ENCODE data around the gene PRCD.

Gene PRCD

DNA sequence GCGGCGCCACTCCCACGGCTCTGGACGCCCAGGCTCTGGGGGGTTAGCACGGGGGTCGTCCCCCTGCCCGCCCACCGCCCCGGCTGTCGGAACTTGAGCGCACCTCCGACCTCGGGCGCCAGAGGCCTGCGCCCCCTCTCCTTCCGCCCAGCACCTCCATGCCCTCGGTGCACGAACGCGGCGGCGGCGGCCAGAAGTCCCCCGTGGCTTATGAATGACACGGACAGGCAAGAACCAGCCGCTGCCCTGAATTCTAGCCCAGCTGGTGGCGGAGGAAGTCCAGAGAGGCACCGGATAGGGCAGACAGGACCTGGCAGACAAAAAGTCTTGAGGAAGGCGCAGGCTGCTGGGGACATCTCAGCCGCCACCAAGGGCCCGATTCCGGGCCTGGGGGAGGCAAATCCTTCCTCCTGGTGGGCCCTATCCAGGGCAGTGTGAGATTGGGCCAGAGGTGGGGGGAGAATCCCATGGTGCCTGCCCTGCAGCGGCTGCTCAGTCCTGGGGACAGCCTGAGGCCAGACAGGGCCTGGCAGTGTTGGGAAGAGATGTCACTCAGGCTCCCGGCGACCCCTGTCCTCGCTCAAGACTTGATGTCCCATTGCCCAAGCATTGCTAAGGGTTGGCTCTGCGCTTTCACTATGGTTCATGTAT is 1.4 kb upstream of the PRCD start:
- Histone ChIP-seq H3K79me2 (no peaks in the 10 kb centered on the region), H3K9ac (no peak overlapping the region), H2AFZ (peak overlapping the region; percentile 38), H3K4me1 (peaks cover 23% of the 10 kb centered on the region), H3K4me2 (ENCODE audit: low read length) (peak overlapping the region; percentile 42), H3K27ac (no peak overlapping the region), H3K9me3 (ENCODE audit: control insufficient read depth, low read length) (no peaks in the 10 kb centered on the region), H3K36me3 (ENCODE audit: control insufficient read depth, insufficient read depth, low read length) (no peaks in the 10 kb centered on the region), H3K27me3 (ENCODE audit: control insufficient read depth, insufficient read depth, low read length) (no peaks in the 10 kb centered on the region), H3K4me3 (ENCODE audit: low read depth, low read length) (no peak overlapping the region)
- TF ChIP-seq, protein P1, sequence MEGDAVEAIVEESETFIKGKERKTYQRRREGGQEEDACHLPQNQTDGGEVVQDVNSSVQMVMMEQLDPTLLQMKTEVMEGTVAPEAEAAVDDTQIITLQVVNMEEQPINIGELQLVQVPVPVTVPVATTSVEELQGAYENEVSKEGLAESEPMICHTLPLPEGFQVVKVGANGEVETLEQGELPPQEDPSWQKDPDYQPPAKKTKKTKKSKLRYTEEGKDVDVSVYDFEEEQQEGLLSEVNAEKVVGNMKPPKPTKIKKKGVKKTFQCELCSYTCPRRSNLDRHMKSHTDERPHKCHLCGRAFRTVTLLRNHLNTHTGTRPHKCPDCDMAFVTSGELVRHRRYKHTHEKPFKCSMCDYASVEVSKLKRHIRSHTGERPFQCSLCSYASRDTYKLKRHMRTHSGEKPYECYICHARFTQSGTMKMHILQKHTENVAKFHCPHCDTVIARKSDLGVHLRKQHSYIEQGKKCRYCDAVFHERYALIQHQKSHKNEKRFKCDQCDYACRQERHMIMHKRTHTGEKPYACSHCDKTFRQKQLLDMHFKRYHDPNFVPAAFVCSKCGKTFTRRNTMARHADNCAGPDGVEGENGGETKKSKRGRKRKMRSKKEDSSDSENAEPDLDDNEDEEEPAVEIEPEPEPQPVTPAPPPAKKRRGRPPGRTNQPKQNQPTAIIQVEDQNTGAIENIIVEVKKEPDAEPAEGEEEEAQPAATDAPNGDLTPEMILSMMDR (IDR thresholded peaks at IDR 0.05): no peak

DNA sequence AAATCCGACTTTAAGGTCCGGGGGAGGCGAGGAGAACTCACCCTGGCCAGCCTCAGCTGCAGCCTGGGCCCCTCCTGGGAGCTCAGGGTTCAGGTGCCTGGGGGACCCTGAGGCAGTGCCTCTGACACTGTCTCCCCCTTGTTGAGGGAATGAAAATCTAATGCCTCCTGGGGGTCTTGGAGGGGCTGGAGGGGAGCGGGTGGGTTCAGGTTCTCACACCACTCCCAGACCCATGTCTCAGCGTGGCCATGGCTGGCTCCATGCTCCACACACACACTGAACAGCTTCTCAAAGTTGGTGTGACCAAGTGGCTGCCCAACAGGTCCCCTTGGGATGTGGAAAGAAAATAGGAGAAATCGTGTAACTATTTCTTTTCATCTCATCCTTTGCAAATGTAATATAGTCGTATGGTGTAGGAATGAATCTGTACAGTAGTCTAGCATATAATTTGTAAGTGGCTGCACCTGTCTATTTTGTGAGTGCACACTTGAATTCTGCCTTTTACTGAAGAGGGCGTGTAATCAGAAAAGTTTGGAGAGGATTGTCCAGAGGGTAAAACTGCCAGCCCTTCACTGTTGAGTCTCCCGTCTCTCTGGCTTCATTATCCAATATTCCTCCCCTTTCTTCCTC is 788 bp upstream of the PRCD start:
- Histone ChIP-seq H3K27me3 (ENCODE audit: control insufficient read depth, insufficient read depth, low read length) (no peaks in the 10 kb centered on the region), H3K9ac (no peak overlapping the region), H3K4me1 (peaks cover 30% of the 10 kb centered on the region), H3K27ac (no peak overlapping the region), H3K4me2 (ENCODE audit: low read length) (no peak overlapping the region), H3K9me3 (ENCODE audit: control insufficient read depth, low read length) (no peaks in the 10 kb centered on the region), H3K4me3 (ENCODE audit: low read depth, low read length) (no peak overlapping the region), H2AFZ (no peak overlapping the region), H3K79me2 (no peaks in the 10 kb centered on the region), H3K36me3 (ENCODE audit: control insufficient read depth, insufficient read depth, low read length) (no peaks in the 10 kb centered on the region)
- TF ChIP-seq, protein P1 (IDR thresholded peaks at IDR 0.05): no peak

DNA sequence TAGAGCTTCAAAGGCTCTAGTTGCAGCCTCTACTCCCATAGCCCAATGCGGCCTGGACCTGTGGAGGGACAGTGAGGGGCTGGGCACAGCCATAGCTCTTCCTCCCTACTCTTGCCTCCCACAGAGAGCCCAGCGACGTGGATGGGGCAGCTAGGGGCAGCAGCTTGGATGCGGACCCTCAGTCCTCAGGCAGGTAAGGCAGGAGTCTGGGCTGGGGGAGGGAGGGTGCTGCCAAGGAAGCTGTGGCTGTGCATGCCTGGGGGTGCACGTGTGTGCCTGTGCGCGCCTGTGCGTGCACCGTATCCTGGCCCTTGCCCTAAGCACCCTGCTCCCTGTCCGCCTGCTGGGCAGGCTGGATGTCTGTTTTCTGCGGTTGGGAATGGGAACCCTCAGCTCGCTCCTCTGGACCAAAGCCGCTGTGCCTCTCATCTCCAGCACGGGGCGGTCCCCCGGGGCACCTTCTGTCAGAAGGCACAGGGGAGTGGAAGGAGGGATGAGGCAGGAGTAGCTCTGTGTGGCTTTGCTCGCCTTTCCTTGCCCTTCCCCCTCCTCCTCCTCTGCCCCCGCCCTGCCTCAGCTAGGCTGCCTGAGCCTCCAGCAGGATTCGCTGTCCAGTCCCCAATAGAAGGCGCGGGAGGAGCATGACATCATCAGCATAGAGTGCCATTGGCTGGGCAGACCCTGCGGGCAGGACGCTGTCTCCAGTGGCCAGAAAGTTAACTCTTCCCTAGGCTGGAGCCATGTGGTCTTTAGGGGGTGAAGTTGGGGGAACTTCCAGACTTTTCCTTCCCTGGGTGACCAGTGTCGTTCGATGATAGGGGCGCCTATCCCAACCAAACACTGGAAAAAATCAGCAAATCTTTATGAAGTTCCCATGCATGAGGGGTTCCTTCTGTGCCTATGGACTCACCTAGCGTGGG is 797 bp downstream of the PRCD start:
- Histone ChIP-seq H2AFZ (peak overlapping the region; percentile 84), H3K9ac (no peak overlapping the region), H3K27me3 (ENCODE audit: control insufficient read depth, insufficient read depth, low read length) (no peaks in the 10 kb centered on the region), H3K4me2 (ENCODE audit: low read length) (peak overlapping the region; percentile 77), H3K4me1 (peaks cover 44% of the 10 kb centered on the region), H3K27ac (peak overlapping the region; percentile 72), H3K4me3 (ENCODE audit: low read depth, low read length) (peak overlapping the region; percentile 53), H3K36me3 (ENCODE audit: control insufficient read depth, insufficient read depth, low read length) (no peaks in the 10 kb centered on the region), H3K9me3 (ENCODE audit: control insufficient read depth, low read length) (no peaks in the 10 kb centered on the region), H3K79me2 (no peaks in the 10 kb centered on the region)
- TF ChIP-seq, protein P1 (IDR thresholded peaks at IDR 0.05): peak; percentile 32

GRCh38 chr17:76541739-76542454 is 2.1 kb downstream of the PRCD start:
- Histone ChIP-seq H3K4me1 (peaks cover 57% of the 10 kb centered on the region), H3K27ac (no peak overlapping the region), H3K9me3 (ENCODE audit: control insufficient read depth, low read length) (no peaks in the 10 kb centered on the region), H3K79me2 (no peaks in the 10 kb centered on the region), H3K4me2 (ENCODE audit: low read length) (no peak overlapping the region), H3K27me3 (ENCODE audit: control insufficient read depth, insufficient read depth, low read length) (no peaks in the 10 kb centered on the region), H3K36me3 (ENCODE audit: control insufficient read depth, insufficient read depth, low read length) (no peaks in the 10 kb centered on the region), H2AFZ (no peak overlapping the region), H3K4me3 (ENCODE audit: low read depth, low read length) (no peak overlapping the region), H3K9ac (no peak overlapping the region)
- TF ChIP-seq, protein P1 (IDR thresholded peaks at IDR 0.05): no peak
